UCSD-AML1 (cell line): ENCODE measurements around the gene PTPN14.
A peak's percentile ranks its signal among the peaks of the same experiment; 100 is the strongest.

Experiments used
- DNase-seq: peaks from one replicate; lab custom pipeline; 2025; ENCODE audit not compliant: unreplicated experiment; lab: John Stamatoyannopoulos, UW

Gene PTPN14

GRCh38 chr1:214342525-214342924 lies 208.9 kb downstream of the PTPN14 start:
- DNase-seq = no peak

GRCh38 chr1:214341932-214342331 lies 209.5 kb downstream of the PTPN14 start:
- DNase-seq = no peak

DNA sequence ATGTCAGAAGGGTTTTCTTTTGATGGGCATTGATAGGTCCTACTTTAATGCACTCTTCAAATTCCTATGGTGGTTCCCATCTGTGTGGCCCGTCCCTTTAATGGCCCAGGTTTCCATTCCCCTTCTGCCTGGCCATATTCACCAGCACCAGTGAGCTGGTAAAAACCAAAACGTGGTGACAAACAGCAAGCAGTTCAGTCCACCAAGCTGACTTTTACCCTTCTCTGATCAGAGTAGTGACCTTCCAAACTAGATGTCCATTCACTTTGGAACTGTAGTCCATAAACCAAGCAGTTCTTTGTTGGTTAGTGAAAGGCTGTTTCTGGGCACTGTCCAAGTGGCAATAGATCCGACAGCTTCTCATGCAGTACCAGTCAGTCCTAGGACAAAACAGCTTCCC lies 209.9 kb downstream of the PTPN14 start:
- DNase-seq = no peak

DNA sequence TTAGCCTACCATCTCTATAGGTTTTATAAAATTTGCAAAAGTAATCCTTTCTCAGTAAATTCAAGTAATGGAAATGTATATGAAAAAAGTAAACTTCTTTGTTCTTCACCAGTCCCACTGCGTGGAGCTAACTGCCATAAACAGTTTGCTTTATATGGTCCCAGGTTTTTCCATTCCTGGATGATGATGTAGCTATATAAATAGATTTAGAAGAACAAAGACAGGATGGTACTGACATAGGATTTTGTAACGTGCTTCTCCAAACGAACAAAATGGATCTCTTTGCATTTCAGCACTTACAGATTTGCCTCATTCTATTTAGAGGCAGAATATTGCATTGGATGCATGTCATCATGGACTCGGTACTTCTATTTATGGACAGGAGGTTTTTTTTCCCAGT lies 213.2 kb downstream of the PTPN14 start:
- no peak for DNase-seq

- no peak for DNase-seq
Observed at GRCh38 chr1:214337511-214337910, 213.9 kb downstream of the PTPN14 start.

- DNase-seq = no peak
Observed at GRCh38 chr1:214337015-214337414, 214.4 kb downstream of the PTPN14 start.

GRCh38 chr1:214335567-214335966 lies 215.8 kb downstream of the PTPN14 start:
- DNase-seq = no peak

DNA sequence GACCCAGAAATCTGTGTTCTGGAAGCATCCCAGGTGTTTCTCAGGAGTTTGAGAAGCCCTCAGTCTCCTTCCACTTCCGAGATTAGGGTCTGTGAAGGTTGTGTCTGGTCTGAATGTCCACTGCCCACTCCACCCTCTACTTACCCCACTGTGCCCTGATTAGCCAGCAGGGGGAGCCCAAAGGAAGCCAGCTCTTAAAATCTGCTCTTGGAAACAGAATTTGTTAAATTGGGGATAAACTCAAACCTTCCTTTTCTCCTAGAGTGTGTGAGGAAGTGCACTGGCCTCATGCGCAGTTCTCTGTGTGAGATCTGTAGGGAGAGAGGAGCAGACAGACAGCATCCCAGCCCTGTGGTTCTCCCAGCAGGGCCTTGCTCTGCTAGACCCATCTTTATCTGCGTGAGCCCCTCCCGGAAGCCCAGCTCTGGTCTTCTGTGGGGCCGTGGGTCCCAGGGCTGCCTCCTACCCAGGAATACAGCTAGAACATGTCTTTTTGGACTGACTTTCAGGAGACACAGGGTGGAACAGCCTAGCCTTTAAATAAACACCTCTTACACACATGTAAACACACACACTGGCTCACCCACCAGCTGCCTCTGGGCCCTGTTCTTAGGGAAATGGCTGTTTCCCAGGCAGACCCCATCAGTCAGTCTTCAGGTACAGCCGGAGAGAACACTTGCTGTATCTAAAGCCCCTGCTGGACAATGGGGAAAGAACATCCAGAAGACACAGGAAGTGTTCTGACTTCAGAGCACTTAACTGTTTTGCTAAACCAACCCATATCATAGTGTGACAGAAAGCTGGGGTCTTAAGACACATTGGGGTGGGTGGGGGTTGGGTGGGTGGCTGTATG lies 218.2 kb downstream of the PTPN14 start:
- peak; percentile 38 for DNase-seq

DNA sequence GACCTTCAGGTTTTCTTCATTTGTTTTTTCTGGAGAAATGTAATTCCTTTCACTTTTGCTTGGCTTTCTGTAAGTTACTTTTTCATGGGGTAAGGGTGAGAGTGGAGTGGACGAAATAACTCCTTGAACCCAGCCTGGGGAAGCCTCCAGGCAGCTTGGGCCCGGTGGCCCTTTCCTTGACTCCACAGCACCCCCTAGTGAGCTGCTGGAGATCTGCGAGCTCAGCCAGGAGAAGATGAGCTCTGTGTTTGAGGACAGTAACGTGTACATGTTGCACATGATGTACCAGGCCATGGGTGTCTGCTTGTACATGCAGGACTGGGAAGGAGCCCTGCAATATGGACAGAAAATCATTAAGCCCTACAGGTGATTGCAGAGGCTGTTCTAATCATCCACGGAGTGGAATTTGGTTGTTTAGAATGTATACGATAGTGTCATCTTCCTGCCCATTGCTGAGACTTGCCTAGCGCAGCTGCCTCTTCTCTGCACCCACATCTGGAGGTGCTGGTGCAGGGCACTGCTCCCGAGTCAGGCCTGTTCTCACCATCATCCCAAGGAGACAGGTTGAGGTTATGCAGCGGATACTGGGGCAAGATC lies 219.5 kb downstream of the PTPN14 start:
- peak; percentile 26 for DNase-seq

DNA sequence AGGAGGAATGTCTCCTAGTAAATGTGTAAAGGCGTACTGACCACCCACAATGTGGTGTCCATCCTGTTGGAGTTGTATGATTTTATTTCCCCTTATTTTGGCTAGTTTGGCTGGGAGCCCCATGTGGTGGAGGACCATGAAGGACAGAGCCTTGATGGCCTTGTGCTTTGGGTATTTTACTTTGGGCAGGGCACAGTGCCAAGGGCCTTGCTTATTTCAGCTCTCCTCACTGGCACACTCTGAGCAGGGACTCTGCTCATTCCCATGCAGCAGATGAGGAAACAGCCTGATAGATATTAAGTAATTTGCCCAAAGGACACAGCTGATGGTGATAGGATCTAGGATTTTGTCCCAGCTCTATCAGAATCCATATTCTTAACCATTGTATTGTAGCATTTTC lies 220.2 kb downstream of the PTPN14 start:
- no peak for DNase-seq

- no peak for DNase-seq
Observed at GRCh38 chr1:214330715-214331114, 220.7 kb downstream of the PTPN14 start.

- no peak for DNase-seq
Observed at GRCh38 chr1:214330222-214330621, 221.2 kb downstream of the PTPN14 start.

DNA sequence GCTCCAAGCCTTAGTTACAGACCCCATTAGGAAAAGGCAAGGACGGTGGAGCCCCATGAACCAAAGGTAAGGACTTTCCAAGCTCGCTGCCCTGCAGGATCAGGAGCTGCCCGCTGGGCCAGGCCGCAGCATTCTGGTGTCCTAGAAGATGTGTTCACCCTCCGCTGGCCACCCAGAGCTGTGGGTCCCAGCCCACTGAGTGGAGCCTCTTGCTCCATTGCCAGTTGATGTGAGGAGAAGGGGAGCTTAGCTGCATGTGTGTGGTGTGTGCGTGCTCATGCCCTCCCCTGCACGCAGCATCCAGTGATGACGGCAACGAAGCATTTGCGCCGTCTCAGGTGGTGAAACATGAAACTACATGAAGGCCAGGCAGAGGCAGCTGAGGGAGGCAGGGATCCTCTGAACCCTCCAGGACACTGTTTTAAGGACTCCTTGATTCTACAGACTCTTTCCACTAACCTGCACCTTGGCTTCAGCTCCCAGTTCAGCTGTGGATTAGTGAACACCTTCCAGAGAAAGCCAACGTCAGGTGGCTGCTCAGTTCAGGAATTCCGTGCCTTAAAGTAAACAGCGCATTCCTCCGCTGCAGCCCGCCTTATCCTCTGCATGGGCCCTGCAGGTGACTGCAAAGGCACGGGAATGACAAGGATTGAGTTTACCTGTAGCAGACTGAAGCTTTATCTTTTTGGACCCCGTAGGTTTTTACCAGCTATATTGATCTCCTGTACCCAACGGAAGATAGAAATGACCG lies 221.8 kb downstream of the PTPN14 start:
- DNase-seq = no peak

DNA sequence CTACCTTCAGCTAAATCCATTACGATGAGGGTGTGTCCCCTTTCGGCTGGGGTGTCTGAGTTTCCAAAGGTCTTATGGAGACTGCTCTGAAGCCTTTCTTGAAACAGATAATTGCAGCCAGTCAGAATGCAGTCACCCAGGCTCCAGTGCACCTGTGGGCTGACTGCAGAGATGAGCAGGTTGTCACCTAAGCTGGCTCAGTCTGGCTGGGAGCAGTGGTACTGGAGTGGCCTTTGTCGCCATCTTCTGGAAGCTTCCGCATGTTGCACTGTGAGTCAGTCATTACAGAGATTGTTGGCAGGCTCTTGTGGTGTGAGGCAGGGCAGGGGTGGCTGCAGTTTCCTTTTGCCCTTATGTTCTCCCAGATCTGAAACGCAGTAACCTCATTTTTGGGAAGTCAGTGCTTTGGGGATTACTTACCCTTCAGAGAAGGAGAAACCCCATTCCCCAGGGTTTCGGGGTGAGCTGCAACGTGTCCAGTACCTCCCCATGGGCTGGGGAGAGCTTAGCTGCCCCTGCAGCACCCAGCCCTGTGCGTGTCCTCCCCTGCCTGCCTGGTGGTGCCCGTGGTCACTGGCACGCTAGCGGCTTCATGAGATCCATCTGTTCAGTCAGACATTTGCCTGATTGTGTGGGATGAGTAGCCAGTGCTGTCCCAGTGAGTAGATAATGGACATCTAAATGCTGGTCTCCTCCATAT lies 222.5 kb downstream of the PTPN14 start:
- peak; percentile 67 for DNase-seq

DNA sequence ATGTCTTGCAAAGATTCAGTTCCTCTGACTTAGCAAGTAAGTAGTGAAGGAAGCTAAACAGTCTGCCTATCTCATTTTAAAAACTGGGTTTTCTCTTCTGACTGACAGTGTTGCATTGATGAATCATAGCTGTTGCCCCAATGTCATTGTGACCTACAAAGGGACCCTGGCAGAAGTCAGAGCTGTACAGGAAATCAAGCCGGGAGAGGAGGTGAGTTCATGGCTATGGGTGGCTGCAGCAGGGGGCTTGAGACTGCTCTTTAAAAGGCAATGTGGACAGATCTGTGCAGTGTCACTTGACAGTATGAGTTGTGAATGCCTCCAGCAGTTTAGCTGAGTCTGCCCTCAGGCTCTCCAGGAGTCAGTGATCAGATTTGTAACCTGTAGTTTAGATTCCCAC lies 223.9 kb downstream of the PTPN14 start:
- peak; percentile 13 for DNase-seq

GRCh38 chr1:214326406-214326805 lies 225.0 kb downstream of the PTPN14 start:
- no peak for DNase-seq

GRCh38 chr1:214324896-214325800 lies 226.3 kb downstream of the PTPN14 start:
- no peak for DNase-seq

- no peak for DNase-seq
Observed at GRCh38 chr1:214321705-214322453, 229.5 kb downstream of the PTPN14 start.

- no peak for DNase-seq
Observed at GRCh38 chr1:214319938-214320337, 231.5 kb downstream of the PTPN14 start.
